ENCODE results near the gene MRTFB. TPM values are rescaled to one million over a fixed set of nuclear protein-coding genes. Genes with fewer than 3 reads are reported as not detected.
"Not testable (repeated sequence)": the region's sequence is repeated elsewhere in the genome, so short reads cannot be mapped to it uniquely, and the experiment has no call there.

MRTFB gene
- total RNA-seq, 6 experiments from 2014 or later: 15.7 to 23.9 (median 18.6) TPM

- no peak for ATAC-seq
Measured at GRCh38 chr16:14121142-14121541, 50.0 kb downstream of the MRTFB start.

GRCh38 chr16:14121872-14122271 is 50.8 kb downstream of the MRTFB start:
- intact Hi-C loops (cut with DNase I): no loop called here
- Histone ChIP-seq H3K9me3 (no peaks in the 10 kb centered on the region), H3K36me3 (no peaks in the 10 kb centered on the region), H3K27me3 (no peaks in the 10 kb centered on the region), H3K27ac (no peak overlapping the region), H3K4me3 (no peak overlapping the region), H3K4me1 (no peaks in the 10 kb centered on the region)
- ATAC-seq: no peak
- WGBS (ENCODE audit: insufficient coverage, low coverage, low lambda C conversion rate, missing lambda C conversion rate): 95% methylated on average over 3 of the region's 3 CpGs
- TF ChIP-seq CTCF (IDR thresholded peaks at IDR 0.05) (no peak), POLR2A (IDR thresholded peaks at IDR 0.05) (no peak)
- no peak for DNase-seq

More at GRCh38 chr16:14121142-14121541, 50.0 kb downstream of the MRTFB start:
- WGBS (ENCODE audit: insufficient coverage, low coverage, low lambda C conversion rate, missing lambda C conversion rate): 73% methylated on average over 2 of the region's 2 CpGs
- H3K27ac ChIP-seq: no peak overlapping the region
- H3K4me1 ChIP-seq: no peaks in the 10 kb centered on the region
- no peaks in the 10 kb centered on the region for H3K36me3 ChIP-seq
- H3K4me3 ChIP-seq: no peak overlapping the region
- intact Hi-C loops (cut with DNase I): no loop called here
- H3K27me3 ChIP-seq: no peaks in the 10 kb centered on the region
- no peak for DNase-seq
- TF ChIP-seq POLR2A (IDR thresholded peaks at IDR 0.05) (no peak), CTCF (IDR thresholded peaks at IDR 0.05) (no peak)
- H3K9me3 ChIP-seq: no peaks in the 10 kb centered on the region

GRCh38 chr16:14122430-14122829 is 51.3 kb downstream of the MRTFB start:
- DNase-seq; H3K27ac ChIP-seq; H3K4me3 ChIP-seq; H3K36me3 ChIP-seq; H3K9me3 ChIP-seq; intact Hi-C loops (cut with DNase I); H3K27me3 ChIP-seq; H3K4me1 ChIP-seq; ATAC-seq: not testable (repeated sequence)
- 95% methylated on average over 3 of the region's 3 CpGs for WGBS (ENCODE audit: insufficient coverage, low coverage, low lambda C conversion rate, missing lambda C conversion rate)

- H3K27ac ChIP-seq: no peak overlapping the region
- no peaks in the 10 kb centered on the region for H3K9me3 ChIP-seq
- H3K4me1 ChIP-seq: no peaks in the 10 kb centered on the region
- H3K36me3 ChIP-seq: no peaks in the 10 kb centered on the region
- TF ChIP-seq CTCF (IDR thresholded peaks at IDR 0.05) (no peak), POLR2A (IDR thresholded peaks at IDR 0.05) (no peak)
- no peak overlapping the region for H3K4me3 ChIP-seq
- DNase-seq: no peak
- intact Hi-C loops (cut with DNase I): no loop called here
- ATAC-seq: peak in 1 of 4 donors; percentile 21
- no peaks in the 10 kb centered on the region for H3K27me3 ChIP-seq
- 58% methylated on average over 4 of the region's 5 CpGs for WGBS (ENCODE audit: insufficient coverage, low coverage, low lambda C conversion rate, missing lambda C conversion rate)
Measured at GRCh38 chr16:14125000-14125681, 54.0 kb downstream of the MRTFB start.

GRCh38 chr16:14125708-14126107 is 54.6 kb downstream of the MRTFB start:
- Histone ChIP-seq H3K27me3 (no peaks in the 10 kb centered on the region), H3K4me1 (no peaks in the 10 kb centered on the region), H3K36me3 (no peaks in the 10 kb centered on the region), H3K27ac (no peak overlapping the region), H3K9me3 (no peaks in the 10 kb centered on the region), H3K4me3 (no peak overlapping the region)
- TF ChIP-seq CTCF (IDR thresholded peaks at IDR 0.05): no peak
- TF ChIP-seq POLR2A (IDR thresholded peaks at IDR 0.05): no peak
- intact Hi-C loops (cut with DNase I): no loop called here
- ATAC-seq: no peak
- 75% methylated on average over 3 of the region's 3 CpGs for WGBS (ENCODE audit: insufficient coverage, low coverage, low lambda C conversion rate, missing lambda C conversion rate)
- DNase-seq: no peak
